HEK293T (cell line): ENCODE data around the gene SLC25A1.

Experiments
- CTCF ChIA-PET: fragments of 350-600 bp; formaldehyde crosslinking; extraction: SDS; loops from one replicate; lab custom pipeline; 2021; ENCODE audit warnings: antibody characterized with exemption, inconsistent platforms; lab: Yijun Ruan, JAX
- POLR2A ChIA-PET: fragments of 350-600 bp; formaldehyde crosslinking; extraction: SDS; loops from one replicate; lab custom pipeline; 2020; ENCODE audit warnings: antibody characterized with exemption, inconsistent platforms; lab: Yijun Ruan, JAX
- DNase-seq: peaks from one replicate; pipeline ENCODE4 v3.0.0; 2012; ENCODE audit warnings: mixed read lengths; ENCODE audit errors: extremely low spot score
- ARNT ChIP-seq: fragments of 450-650 bp; IDR thresholded peaks from 2 replicates; pipeline ENCODE4 v1.6.1; 2017; ENCODE audit warnings: mild to moderate bottlenecking
- BHLHE40 ChIP-seq: fragments of 450-650 bp; IDR thresholded peaks from 2 replicates; pipeline ENCODE4 v1.6.1; 2016; ENCODE audit warnings: mild to moderate bottlenecking, moderate library complexity, borderline replicate concordance
- ELF4 ChIP-seq: fragments of 450-650 bp; IDR thresholded peaks from 2 replicates; pipeline ENCODE4 v1.6.1; 2017; ENCODE audit warnings: antibody characterized with exemption
- FOXA1 ChIP-seq: fragments of 450-650 bp; IDR thresholded peaks from 2 replicates; pipeline ENCODE4 v1.6.1; 2016; ENCODE audit warnings: mild to moderate bottlenecking
- FOXK2 ChIP-seq: fragments of 450-650 bp; IDR thresholded peaks from 2 replicates; pipeline ENCODE4 v1.6.1; 2016; ENCODE audit warnings: mild to moderate bottlenecking
- FOXM1 ChIP-seq: fragments of 450-650 bp; IDR thresholded peaks from 2 replicates; pipeline ENCODE4 v1.6.1; 2017; ENCODE audit warnings: mild to moderate bottlenecking, borderline replicate concordance
- HDGF ChIP-seq: fragments of 450-650 bp; IDR thresholded peaks from 2 replicates; pipeline ENCODE4 v1.6.1; 2017; ENCODE audit warnings: antibody characterized with exemption, borderline replicate concordance
- NFRKB ChIP-seq: fragments of 450-650 bp; IDR thresholded peaks from 2 replicates; pipeline ENCODE4 v1.6.1; 2016; ENCODE audit warnings: mild to moderate bottlenecking, moderate library complexity
- SP1 ChIP-seq: fragments of 450-650 bp; IDR thresholded peaks from 2 replicates; pipeline ENCODE4 v1.6.1; 2017
- TARDBP ChIP-seq: fragments of 450-650 bp; IDR thresholded peaks from 2 replicates; pipeline ENCODE4 v1.6.1; 2016
- ZNF384 ChIP-seq: fragments of 450-650 bp; IDR thresholded peaks from 2 replicates; pipeline ENCODE4 v1.6.1; 2016
- TF ChIP-seq, protein P1 (sequence below): fragments of 450-650 bp; IDR thresholded peaks from 2 replicates; pipeline ENCODE4 v1.6.1; 2016

The SLC25A1 gene

DNA sequence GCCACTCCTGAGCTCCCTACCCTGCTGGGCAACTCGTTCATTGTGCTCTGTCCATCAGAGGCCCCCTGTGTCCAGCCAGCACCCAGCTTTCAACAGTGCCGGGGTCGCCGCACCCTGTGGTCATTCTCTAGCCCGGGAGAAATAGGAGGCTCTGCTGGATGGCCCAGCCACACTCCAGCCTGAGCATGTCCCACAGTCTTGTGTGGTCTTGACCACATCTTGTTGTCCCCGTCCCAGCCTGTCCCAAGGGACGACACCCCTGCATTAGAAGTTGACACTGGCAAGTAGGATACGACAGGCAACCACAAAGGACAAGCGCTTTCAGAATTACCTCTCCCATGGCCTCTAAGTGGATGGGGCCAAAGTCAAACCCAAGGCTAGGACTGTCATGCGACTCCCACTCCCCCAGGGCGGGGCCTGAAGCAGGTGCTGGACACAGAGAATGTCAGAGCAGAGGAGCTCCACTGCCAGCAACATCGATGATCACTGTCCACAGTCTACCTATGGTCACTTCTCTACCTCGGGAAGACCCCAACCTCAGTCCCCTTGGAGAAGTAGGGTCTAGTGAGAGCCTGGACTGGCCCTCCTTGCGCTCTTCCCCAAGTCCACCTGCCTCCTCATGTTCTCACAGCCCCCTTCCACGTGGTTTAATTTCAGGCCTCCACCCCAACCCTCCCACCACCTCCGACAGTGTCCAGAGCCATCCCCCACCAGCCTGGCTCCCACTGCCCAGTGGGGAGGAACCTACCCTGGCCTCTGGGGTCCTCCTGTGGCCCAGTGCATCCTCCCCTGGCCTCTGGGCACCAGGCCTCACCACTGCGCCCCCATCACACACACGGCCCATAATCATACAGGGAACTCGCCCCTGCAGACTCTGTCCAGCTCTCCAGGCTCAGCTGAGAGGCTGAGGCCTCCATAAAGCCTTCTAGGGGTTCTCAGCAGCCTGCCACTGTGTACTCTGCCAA lies 51.9 kb downstream of the SLC25A1 start:
- DNase-seq = no peak
- ChIA-PET POLR2A (interaction anchor here (0.9 to 1.1 kb wide), 2 partner anchors 17 to 18 kb away, joined by 3 to 5 read pairs; partner anchors contain the start of gene ESS2), CTCF (interaction anchor here (0.8 kb wide), 1 partner anchor 18 kb away, joined by 3 read pairs; the partner anchor contains the start of gene ESS2)
- TF ChIP-seq NFRKB (no peak), TARDBP (no peak), HDGF (no peak), SP1 (no peak), FOXA1 (no peak), ARNT (no peak), ZNF384 (no peak), FOXM1 (no peak), BHLHE40 (no peak), FOXK2 (no peak), ELF4 (no peak)
- TF ChIP-seq, protein P1, sequence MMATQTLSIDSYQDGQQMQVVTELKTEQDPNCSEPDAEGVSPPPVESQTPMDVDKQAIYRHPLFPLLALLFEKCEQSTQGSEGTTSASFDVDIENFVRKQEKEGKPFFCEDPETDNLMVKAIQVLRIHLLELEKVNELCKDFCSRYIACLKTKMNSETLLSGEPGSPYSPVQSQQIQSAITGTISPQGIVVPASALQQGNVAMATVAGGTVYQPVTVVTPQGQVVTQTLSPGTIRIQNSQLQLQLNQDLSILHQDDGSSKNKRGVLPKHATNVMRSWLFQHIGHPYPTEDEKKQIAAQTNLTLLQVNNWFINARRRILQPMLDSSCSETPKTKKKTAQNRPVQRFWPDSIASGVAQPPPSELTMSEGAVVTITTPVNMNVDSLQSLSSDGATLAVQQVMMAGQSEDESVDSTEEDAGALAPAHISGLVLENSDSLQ = no peak
